Tibial nerve (tissue), 4 donors: ENCODE results near the gene ART1. TPM values are rescaled to one million over a fixed set of nuclear protein-coding genes. Genes with fewer than 3 reads are reported as not detected.

Experiments
- DNase-seq, 2 donors: peaks; one replicate each; pipeline ENCODE4 v3.0.0-alpha.2; 2019; ENCODE audit warnings: low spot score in 2 of 2
- H3K27ac ChIP-seq, 4 donors: fragments of 200-600 bp; sonication (generic) in 3 of 4; one replicate each; pipeline ENCODE4 v1.5.1; 2017 to 2019; ENCODE audit warnings: mild to moderate bottlenecking in 1 of 4
- H3K27me3 ChIP-seq, 2 donors: fragments of 200-600 bp; sonication (generic) in 1 of 2; one replicate each; pipeline versions ENCODE4 v1.5.1 to v1.6.0; 2017 to 2019
- H3K36me3 ChIP-seq, 3 donors: fragments of 200-600 bp; sonication (generic); one replicate each; pipeline ENCODE4 v1.5.1; 2018 to 2019
- H3K4me1 ChIP-seq, 4 donors: fragments of 200-600 bp; sonication (generic) in 3 of 4; one replicate each; pipeline ENCODE4 v1.5.1; 2017 to 2019
- H3K4me3 ChIP-seq, 4 donors: fragments of 200-600 bp; sonication (generic) in 3 of 4; one replicate each; pipeline ENCODE4 v1.5.1; 2017 to 2019; ENCODE audit warnings: mild to moderate bottlenecking in 1 of 4, moderate library complexity in 1 of 4
- H3K9me3 ChIP-seq, 4 donors: fragments of 200-600 bp; sonication (generic) in 3 of 4; one replicate each; pipeline ENCODE4 v1.5.1; 2017 to 2019
- EP300 ChIP-seq, 2 donors: sonication (generic); formaldehyde crosslinking; IDR thresholded peaks; one replicate each; pipeline ENCODE4 v1.6.1; 2017; ENCODE audit warnings: antibody characterized with exemption in 2 of 2, mild to moderate bottlenecking in 1 of 2
- POLR2A ChIP-seq, 2 donors: fragments of 450-650 bp; IDR thresholded peaks; one replicate each; pipeline ENCODE4 v1.6.1; 2017; ENCODE audit warnings: antibody characterized with exemption in 2 of 2, mild to moderate bottlenecking in 2 of 2, moderate library complexity in 2 of 2
- WGBS, 2 donors: methylation state at CpG; one replicate each; pipeline ENCODE4 v1.1.5; 2018; 5-methylcytosine and 5-hydroxymethylcytosine counted together
- total RNA-seq, 4 donors: library from RNA; depleted of rRNA; stranded (reverse); fragments of >200 nt; gene quantifications; one replicate each; pipeline ENCODE4 v1.1.0, GENCODE V29; 2016
- TF ChIP-seq, protein P1 (sequence below), 5 experiments: fragments of 200-600 bp in 3 of 5; fragments of 450-650 bp in 2 of 5; sonication (generic) in 3 of 5; IDR thresholded peaks; one replicate each; pipeline ENCODE4 v1.5.1; 2016 to 2019; ENCODE audit warnings: antibody characterized with exemption in 5 of 5, mild to moderate bottlenecking in 3 of 5, moderate library complexity in 2 of 5

Gene ART1
- total RNA-seq, 4 donors from 2014 or later, result 2.4 to 2.8 TPM; not detected in 2

DNA sequence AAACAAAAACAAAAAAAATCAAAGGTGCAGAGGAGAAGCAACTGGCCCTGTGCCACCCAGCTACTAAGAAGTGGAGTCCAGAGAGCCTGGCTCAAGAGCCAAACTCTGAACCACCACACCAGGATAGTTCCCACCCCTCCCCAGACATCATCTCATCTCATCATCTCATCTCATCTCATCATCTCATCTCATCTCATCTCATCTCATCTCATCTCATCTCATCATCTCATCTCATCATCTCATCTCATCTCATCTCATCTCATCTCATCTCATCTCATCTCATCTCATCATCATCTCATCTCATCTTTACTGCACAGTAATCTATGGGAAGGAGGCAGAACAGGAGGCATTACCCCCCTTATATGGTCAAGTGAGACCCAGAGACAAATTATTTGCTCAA lies 17.9 kb downstream of the ART1 start:
- no peak overlapping the region for H3K4me3 ChIP-seq
- TF ChIP-seq POLR2A (IDR thresholded peaks at IDR 0.05), result no peak
- TF ChIP-seq EP300 (IDR thresholded peaks at IDR 0.05), result no peak
- TF ChIP-seq, protein P1, sequence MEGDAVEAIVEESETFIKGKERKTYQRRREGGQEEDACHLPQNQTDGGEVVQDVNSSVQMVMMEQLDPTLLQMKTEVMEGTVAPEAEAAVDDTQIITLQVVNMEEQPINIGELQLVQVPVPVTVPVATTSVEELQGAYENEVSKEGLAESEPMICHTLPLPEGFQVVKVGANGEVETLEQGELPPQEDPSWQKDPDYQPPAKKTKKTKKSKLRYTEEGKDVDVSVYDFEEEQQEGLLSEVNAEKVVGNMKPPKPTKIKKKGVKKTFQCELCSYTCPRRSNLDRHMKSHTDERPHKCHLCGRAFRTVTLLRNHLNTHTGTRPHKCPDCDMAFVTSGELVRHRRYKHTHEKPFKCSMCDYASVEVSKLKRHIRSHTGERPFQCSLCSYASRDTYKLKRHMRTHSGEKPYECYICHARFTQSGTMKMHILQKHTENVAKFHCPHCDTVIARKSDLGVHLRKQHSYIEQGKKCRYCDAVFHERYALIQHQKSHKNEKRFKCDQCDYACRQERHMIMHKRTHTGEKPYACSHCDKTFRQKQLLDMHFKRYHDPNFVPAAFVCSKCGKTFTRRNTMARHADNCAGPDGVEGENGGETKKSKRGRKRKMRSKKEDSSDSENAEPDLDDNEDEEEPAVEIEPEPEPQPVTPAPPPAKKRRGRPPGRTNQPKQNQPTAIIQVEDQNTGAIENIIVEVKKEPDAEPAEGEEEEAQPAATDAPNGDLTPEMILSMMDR (IDR thresholded peaks at IDR 0.05), result no peak
- no peak overlapping the region for H3K27ac ChIP-seq
- H3K27me3 ChIP-seq, result no peaks in the 10 kb centered on the region
- peaks cover 0 to 6% (median 0%) of the 10 kb centered on the region in 4 donors for H3K4me1 ChIP-seq
- H3K9me3 ChIP-seq, result no peaks in the 10 kb centered on the region
- H3K36me3 ChIP-seq, result peaks cover 0 to 43% (median 0%) of the 10 kb centered on the region in 3 donors
- DNase-seq, result no peak

DNA sequence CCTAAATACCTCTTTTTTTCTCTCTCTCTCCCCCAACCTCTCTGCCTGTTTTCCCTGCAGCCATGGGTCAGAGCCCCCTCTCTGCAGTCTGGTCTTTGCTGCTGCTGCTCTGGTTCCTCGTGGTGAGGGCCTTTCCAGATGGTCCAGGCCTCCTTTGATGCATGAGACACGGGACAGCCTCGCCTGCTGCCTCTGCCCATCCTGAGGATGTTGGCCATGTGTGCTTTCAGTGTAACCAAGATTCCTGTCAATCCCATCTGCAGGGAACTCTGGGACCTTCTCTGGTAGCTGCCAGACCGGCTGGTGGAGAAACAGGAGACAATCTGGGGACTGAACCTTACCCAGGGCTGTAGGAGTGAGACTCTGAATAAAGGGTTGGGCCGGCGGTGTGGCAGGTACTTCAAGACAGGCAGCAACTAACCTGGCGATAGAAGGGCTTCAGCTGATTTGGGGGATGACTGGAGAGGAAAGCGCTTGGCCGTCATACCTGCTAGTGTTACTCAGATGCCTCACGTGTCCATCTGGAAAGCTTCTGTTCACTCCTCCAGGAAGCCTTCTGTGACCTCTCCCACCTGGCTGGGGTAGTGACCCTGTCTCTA lies 19.2 kb downstream of the ART1 start:
- H3K36me3 ChIP-seq, result peaks cover 0 to 56% (median 0%) of the 10 kb centered on the region in 3 donors
- H3K4me3 ChIP-seq, result no peak overlapping the region
- H3K27me3 ChIP-seq, result no peaks in the 10 kb centered on the region
- no peak for DNase-seq
- H3K27ac ChIP-seq, result no peak overlapping the region
- 85 to 88% methylated on average over 10 of the region's 10 CpGs for WGBS, 2 donors
- TF ChIP-seq POLR2A (IDR thresholded peaks at IDR 0.05) (no peak), EP300 (IDR thresholded peaks at IDR 0.05) (no peak)
- TF ChIP-seq, protein P1 (IDR thresholded peaks at IDR 0.05), result no peak
- H3K4me1 ChIP-seq, result peaks cover 0 to 6% (median 0%) of the 10 kb centered on the region in 4 donors
- no peaks in the 10 kb centered on the region for H3K9me3 ChIP-seq

DNA sequence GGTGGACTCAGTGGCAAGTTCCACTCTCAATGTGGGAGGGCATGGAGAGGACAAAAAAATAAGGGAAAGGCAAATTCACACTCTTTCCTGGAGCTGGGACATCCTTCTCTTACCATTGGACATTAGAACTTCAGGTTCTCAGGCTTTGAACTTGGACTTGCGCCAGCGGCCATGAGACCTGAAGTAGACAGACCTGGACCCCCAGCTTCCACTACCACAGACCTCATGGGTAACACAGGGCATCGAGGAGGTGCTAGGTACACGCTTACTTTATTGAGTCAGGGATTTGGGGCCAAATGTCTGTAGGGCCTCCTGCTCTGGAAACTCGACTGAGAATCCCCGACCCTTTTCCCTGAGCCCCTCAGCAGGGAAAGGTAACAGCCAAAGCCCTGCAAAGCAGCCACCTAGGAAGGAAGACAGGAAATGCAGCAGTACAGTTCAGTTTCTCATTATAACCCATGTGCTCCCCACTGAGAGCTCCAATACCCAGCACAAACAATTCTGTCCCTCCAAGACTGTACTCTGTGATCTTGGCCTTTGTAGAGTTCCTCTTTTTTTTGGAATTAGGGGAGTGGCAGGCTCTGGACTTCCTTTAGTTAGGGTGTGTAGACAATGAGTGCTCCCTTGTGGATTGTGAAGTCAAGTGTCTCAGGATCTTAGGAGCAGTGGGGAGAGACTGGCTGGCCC lies 20.6 kb downstream of the ART1 start:
- TF ChIP-seq, protein P1 (IDR thresholded peaks at IDR 0.05), result no peak
- TF ChIP-seq POLR2A (IDR thresholded peaks at IDR 0.05) (no peak), EP300 (IDR thresholded peaks at IDR 0.05) (no peak)
- no peak for DNase-seq
- 87 to 95% methylated on average over 6 of the region's 6 CpGs for WGBS, 2 donors
- Histone ChIP-seq H3K27me3 (no peaks in the 10 kb centered on the region), H3K4me1 (peaks cover 0 to 6% (median 0%) of the 10 kb centered on the region in 4 donors), H3K36me3 (peaks cover 0 to 69% (median 0%) of the 10 kb centered on the region in 3 donors), H3K9me3 (no peaks in the 10 kb centered on the region), H3K27ac (no peak overlapping the region), H3K4me3 (no peak overlapping the region)

DNA sequence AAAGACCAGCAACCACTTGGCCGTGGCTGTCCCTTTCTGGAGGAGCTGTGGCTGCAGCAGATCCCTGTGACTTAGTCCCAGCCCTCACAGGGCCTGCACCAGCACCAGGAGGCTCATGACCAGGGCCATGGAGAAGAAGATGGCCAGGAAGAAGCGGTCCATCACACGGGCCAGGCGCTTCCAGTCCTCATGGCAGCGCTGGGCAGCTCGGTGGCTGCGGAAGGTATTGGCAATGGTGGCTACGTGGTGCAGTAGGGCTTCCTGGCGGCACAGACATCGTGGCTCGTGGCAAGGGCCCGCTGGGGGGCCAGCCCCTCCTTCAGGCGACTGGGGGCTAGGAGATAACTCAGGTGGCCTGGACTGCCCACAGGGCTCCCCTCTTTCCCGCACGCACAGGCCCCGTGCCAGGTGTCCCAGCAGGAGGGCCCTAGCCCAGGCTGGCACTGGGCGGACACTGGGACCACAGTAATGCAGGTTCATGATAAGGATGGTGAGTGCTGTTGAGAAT lies 21.1 kb downstream of the ART1 start:
- peaks cover 0 to 6% (median 0%) of the 10 kb centered on the region in 4 donors for H3K4me1 ChIP-seq
- WGBS, 2 donors, result 91 to 95% methylated on average over 17 of the region's 17 CpGs
- DNase-seq, result no peak

More for the DNA sequence above, 21.1 kb downstream of the ART1 start:
- no peak overlapping the region for H3K27ac ChIP-seq
- no peaks in the 10 kb centered on the region for H3K27me3 ChIP-seq
- H3K9me3 ChIP-seq, result no peaks in the 10 kb centered on the region
- peaks cover 0 to 75% (median 0%) of the 10 kb centered on the region in 3 donors for H3K36me3 ChIP-seq
- TF ChIP-seq, protein P1 (IDR thresholded peaks at IDR 0.05), result no peak
- TF ChIP-seq EP300 (IDR thresholded peaks at IDR 0.05) (no peak), POLR2A (IDR thresholded peaks at IDR 0.05) (no peak)
- H3K4me3 ChIP-seq, result no peak overlapping the region
